Karpas-422 (cell line): ENCODE measurements around the gene SNF8. TPM values are rescaled to one million over a fixed set of nuclear protein-coding genes. Genes with fewer than 3 reads are reported as not detected.
A peak's percentile ranks its signal among the peaks of the same experiment; 100 is the strongest.

Experiments used
- DNase-seq: peaks from one replicate; pipeline ENCODE4 v3.0.0-alpha.2; 2015
- H2AFZ ChIP-seq: fragments of 200-600 bp; sonication (generic); 2 replicates; pipeline ENCODE4 v1.6.1; 2014; ENCODE audit warnings: antibody characterized with exemption, low read length, mixed read lengths
- H3K27ac ChIP-seq: fragments of 200-600 bp; sonication (generic); 2 replicates; pipeline ENCODE4 v1.5.1; 2014; ENCODE audit warnings: mild to moderate bottlenecking, low read length, moderate library complexity
- H3K27me3 ChIP-seq: fragments of 200-600 bp; sonication (generic); 2 replicates; pipeline ENCODE4 v1.6.1; 2014; ENCODE audit warnings: low read length, mixed read lengths
- H3K36me3 ChIP-seq: fragments of 200-600 bp; sonication (generic); 2 replicates; pipeline ENCODE4 v1.6.1; 2014; ENCODE audit warnings: low read length, mixed read lengths; ENCODE audit not compliant: insufficient read depth
- H3K4me1 ChIP-seq: fragments of 200-600 bp; sonication (generic); 2 replicates; pipeline ENCODE4 v1.6.1; 2014; ENCODE audit warnings: mild to moderate bottlenecking, low read length, mixed read lengths
- H3K4me2 ChIP-seq: fragments of 200-600 bp; sonication (generic); 2 replicates; pipeline ENCODE4 v1.6.1; 2014; ENCODE audit warnings: low read length, low read depth, mild to moderate bottlenecking; ENCODE audit not compliant: poor library complexity, severe bottlenecking
- H3K4me3 ChIP-seq: fragments of 200-600 bp; sonication (generic); 2 replicates; pipeline ENCODE4 v1.5.1; 2014; ENCODE audit warnings: mild to moderate bottlenecking, antibody characterized with exemption, low read length, mixed read lengths
- H3K79me2 ChIP-seq: fragments of 200-600 bp; sonication (generic); 2 replicates; pipeline ENCODE4 v1.6.1; 2014; ENCODE audit warnings: mild to moderate bottlenecking, low read length, mixed read lengths
- H3K9ac ChIP-seq: fragments of 200-600 bp; sonication (generic); 2 replicates; pipeline ENCODE4 v1.6.0; 2014; ENCODE audit warnings: low read length
- H3K9me2 ChIP-seq: fragments of 200-600 bp; sonication (generic), shearing (Covaris generic); replicated peaks from 2 replicates; pipeline ENCODE4 v1.6.0; 2014; ENCODE audit warnings: mild to moderate bottlenecking, low read length, moderate library complexity; ENCODE audit not compliant: insufficient read depth
- H3K9me3 ChIP-seq: fragments of 300-700, 200-600 bp; sonication (generic); 2 replicates; pipeline ENCODE4 v1.6.1; 2014; ENCODE audit warnings: low read length, mixed read lengths
- H4K20me1 ChIP-seq: fragments of 200-600 bp; sonication (generic); 2 replicates; pipeline ENCODE4 v1.6.1; 2014; ENCODE audit warnings: mild to moderate bottlenecking, antibody characterized with exemption, low read length, low read depth; ENCODE audit not compliant: insufficient read depth
- total RNA-seq: library from RNA; depleted of rRNA; stranded (reverse); fragments of >200 nt; shearing (Covaris generic); gene quantifications from 2 replicates; pipeline ENCODE4 v1.2.3, GENCODE V29; 2014; ENCODE audit warnings: low replicate concordance

The SNF8 gene
- total RNA-seq, 1 experiment from 2014 or later = 56.0 TPM

GRCh38 chr17:48973806-48974205 is 29.2 kb upstream of the SNF8 start:
- Histone ChIP-seq H3K4me1 (no peaks in the 10 kb centered on the region), H4K20me1 (no peaks in the 10 kb centered on the region), H3K4me2 (no peak overlapping the region), H3K36me3 (no peaks in the 10 kb centered on the region), H3K79me2 (no peaks in the 10 kb centered on the region), H3K4me3 (no peak overlapping the region), H3K9me2 (no peaks in the 10 kb centered on the region), H3K9me3 (no peaks in the 10 kb centered on the region), H3K27ac (no peak overlapping the region), H2AFZ (no peak overlapping the region), H3K27me3 (no peaks in the 10 kb centered on the region), H3K9ac (no peak overlapping the region)
- no peak for DNase-seq

- Histone ChIP-seq H3K79me2 (no peaks in the 10 kb centered on the region), H3K36me3 (no peaks in the 10 kb centered on the region), H4K20me1 (no peaks in the 10 kb centered on the region), H3K27ac (no peak overlapping the region), H3K9ac (no peak overlapping the region), H3K9me2 (no peaks in the 10 kb centered on the region), H3K4me3 (no peak overlapping the region), H3K9me3 (no peaks in the 10 kb centered on the region), H3K4me2 (no peak overlapping the region), H2AFZ (no peak overlapping the region), H3K4me1 (no peaks in the 10 kb centered on the region), H3K27me3 (no peaks in the 10 kb centered on the region)
- no peak for DNase-seq
Measured at GRCh38 chr17:48972749-48973097, 28.1 kb upstream of the SNF8 start.

GRCh38 chr17:48970865-48971687 is 26.4 kb upstream of the SNF8 start:
- Histone ChIP-seq H3K9me3 (no peaks in the 10 kb centered on the region), H3K4me3 (no peak overlapping the region), H3K79me2 (no peaks in the 10 kb centered on the region), H3K9ac (no peak overlapping the region), H3K9me2 (no peaks in the 10 kb centered on the region), H3K27ac (no peak overlapping the region), H2AFZ (no peak overlapping the region), H4K20me1 (no peaks in the 10 kb centered on the region), H3K36me3 (no peaks in the 10 kb centered on the region), H3K4me1 (no peaks in the 10 kb centered on the region), H3K4me2 (no peak overlapping the region), H3K27me3 (no peaks in the 10 kb centered on the region)
- no peak for DNase-seq

- Histone ChIP-seq H3K9me3 (no peaks in the 10 kb centered on the region), H4K20me1 (no peaks in the 10 kb centered on the region), H3K4me2 (no peak overlapping the region), H3K4me3 (no peak overlapping the region), H3K27ac (no peak overlapping the region), H3K4me1 (no peaks in the 10 kb centered on the region), H3K27me3 (no peaks in the 10 kb centered on the region), H3K79me2 (no peaks in the 10 kb centered on the region), H3K9ac (no peak overlapping the region), H2AFZ (no peak overlapping the region), H3K36me3 (no peaks in the 10 kb centered on the region), H3K9me2 (no peaks in the 10 kb centered on the region)
- no peak for DNase-seq
Measured at GRCh38 chr17:48970224-48970623, 25.6 kb upstream of the SNF8 start.

- no peak overlapping the region for H3K4me2 ChIP-seq
- H2AFZ ChIP-seq = no peak overlapping the region
Measured at GRCh38 chr17:48961516-48962233, 17.0 kb upstream of the SNF8 start.

GRCh38 chr17:48960834-48961515 is 16.3 kb upstream of the SNF8 start:
- H3K79me2 ChIP-seq = no peaks in the 10 kb centered on the region
- H3K27me3 ChIP-seq = no peaks in the 10 kb centered on the region
- no peak overlapping the region for H2AFZ ChIP-seq
- no peaks in the 10 kb centered on the region for H3K9me3 ChIP-seq
- no peak overlapping the region for H3K4me3 ChIP-seq
- H3K4me1 ChIP-seq = no peaks in the 10 kb centered on the region
- H3K9me2 ChIP-seq = no peaks in the 10 kb centered on the region
- H3K27ac ChIP-seq = no peak overlapping the region
- H4K20me1 ChIP-seq = no peaks in the 10 kb centered on the region
- H3K36me3 ChIP-seq = no peaks in the 10 kb centered on the region
- no peak overlapping the region for H3K9ac ChIP-seq
- no peak for DNase-seq
- H3K4me2 ChIP-seq = no peak overlapping the region

More at GRCh38 chr17:48961516-48962233, 17.0 kb upstream of the SNF8 start:
- no peak for DNase-seq
- Histone ChIP-seq H3K27me3 (no peaks in the 10 kb centered on the region), H4K20me1 (no peaks in the 10 kb centered on the region), H3K9ac (no peak overlapping the region), H3K9me2 (no peaks in the 10 kb centered on the region), H3K4me1 (no peaks in the 10 kb centered on the region), H3K4me3 (no peak overlapping the region), H3K9me3 (no peaks in the 10 kb centered on the region), H3K27ac (no peak overlapping the region), H3K36me3 (no peaks in the 10 kb centered on the region), H3K79me2 (no peaks in the 10 kb centered on the region)

- peak; percentile 69 for DNase-seq
- no peak overlapping the region for H3K4me2 ChIP-seq
- H3K27me3 ChIP-seq = no peaks in the 10 kb centered on the region
- H3K9me2 ChIP-seq = no peaks in the 10 kb centered on the region
- no peak overlapping the region for H3K9ac ChIP-seq
- no peaks in the 10 kb centered on the region for H3K9me3 ChIP-seq
- no peaks in the 10 kb centered on the region for H3K4me1 ChIP-seq
- peak overlapping the region; percentile 91 for H2AFZ ChIP-seq
- H3K36me3 ChIP-seq = no peaks in the 10 kb centered on the region
- no peak overlapping the region for H3K27ac ChIP-seq
- no peaks in the 10 kb centered on the region for H3K79me2 ChIP-seq
- no peaks in the 10 kb centered on the region for H4K20me1 ChIP-seq
- H3K4me3 ChIP-seq = no peak overlapping the region
Measured at GRCh38 chr17:48954300-48954755, 9.7 kb upstream of the SNF8 start.

- H3K4me1 ChIP-seq = no peaks in the 10 kb centered on the region
- no peak overlapping the region for H3K27ac ChIP-seq
- H3K9me2 ChIP-seq = no peaks in the 10 kb centered on the region
- H3K9ac ChIP-seq = no peak overlapping the region
- H3K9me3 ChIP-seq = no peaks in the 10 kb centered on the region
- H2AFZ ChIP-seq = no peak overlapping the region
- H3K79me2 ChIP-seq = no peaks in the 10 kb centered on the region
- H3K36me3 ChIP-seq = no peaks in the 10 kb centered on the region
- DNase-seq = no peak
- H3K27me3 ChIP-seq = no peaks in the 10 kb centered on the region
- H3K4me3 ChIP-seq = no peak overlapping the region
- H4K20me1 ChIP-seq = no peaks in the 10 kb centered on the region
- H3K4me2 ChIP-seq = no peak overlapping the region
Measured at GRCh38 chr17:48952904-48953303, 8.3 kb upstream of the SNF8 start.
